ENCODE results near the gene KSR2. TPM values are rescaled to one million over a fixed set of nuclear protein-coding genes. Genes with fewer than 3 reads are reported as not detected.

The KSR2 gene
- total RNA-seq, 2 donors from 2014 or later = 1.1 to 2.0 TPM

GRCh38 chr12:117842630-117843029, 126.2 kb downstream of the KSR2 start:
- Histone ChIP-seq H3K27ac (ENCODE audit: low read depth, low read length) (no peak overlapping the region), H3K9me3 (ENCODE audit: control insufficient read depth, low read length) (peaks cover 8% of the 10 kb centered on the region), H3K36me3 (ENCODE audit: control insufficient read depth, insufficient read depth, low read length) (no peaks in the 10 kb centered on the region), H3K4me3 (ENCODE audit: low read length) (no peak overlapping the region), H3K27me3 (ENCODE audit: control insufficient read depth, insufficient read depth, low read length, poor library complexity, severe bottlenecking) (no peaks in the 10 kb centered on the region), H3K4me1 (ENCODE audit: control insufficient read depth, insufficient read depth, low read length) (no peaks in the 10 kb centered on the region), H3K9ac (ENCODE audit: extremely low read depth, low read length, poor library complexity, severe bottlenecking) (no peak overlapping the region)
- Mint-ChIP-seq H3K36me3 (ENCODE audit: low read depth) (peaks cover 2% of the 10 kb centered on the region), H3K27ac (no peak overlapping the region), H3K4me1 (peaks cover 6% of the 10 kb centered on the region), H3K4me3 (no peak overlapping the region), H3K9me3 (peaks cover 17% of the 10 kb centered on the region), H3K27me3 (ENCODE audit: insufficient read depth) (peaks cover under 1% of the 10 kb centered on the region)
- WGBS, 2 experiments (ENCODE audit: insufficient coverage in 1 of 2, insufficient read length in 1 of 2) = 66 to 72% methylated on average over 3 to 4 of the region's 4 CpGs
- TF ChIP-seq CTCF (conservative IDR thresholded peaks at IDR 0.05) = no peak
- peak; percentile 80 for DNase-seq

DNA sequence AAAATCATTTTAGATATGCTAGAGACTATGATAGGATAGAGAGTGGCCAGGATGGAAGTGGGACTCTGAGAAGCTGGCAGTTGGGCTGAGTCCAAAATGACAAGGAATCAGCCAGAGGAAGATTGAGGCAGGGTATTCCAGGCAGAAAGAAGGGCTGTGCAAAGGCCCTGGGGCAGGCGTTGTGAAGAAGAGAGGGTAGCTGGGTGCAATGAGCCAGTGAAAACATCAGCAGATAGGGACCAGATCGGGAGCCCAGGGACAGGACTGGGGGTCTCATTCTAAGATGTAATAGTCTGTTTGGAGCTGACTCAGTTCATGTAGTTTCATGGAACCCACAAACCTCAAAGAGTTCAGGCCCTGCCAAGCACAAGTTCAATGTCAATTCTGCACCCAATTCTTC, 126.6 kb downstream of the KSR2 start:
- Mint-ChIP-seq H3K27ac (no peak overlapping the region), H3K27me3 (ENCODE audit: insufficient read depth) (peaks cover 2% of the 10 kb centered on the region), H3K4me3 (no peak overlapping the region), H3K9me3 (peaks cover 17% of the 10 kb centered on the region), H3K4me1 (peaks cover 4% of the 10 kb centered on the region), H3K36me3 (ENCODE audit: low read depth) (peaks cover 2% of the 10 kb centered on the region)
- no peak for DNase-seq
- peaks cover 8% of the 10 kb centered on the region for H3K9me3 ChIP-seq (ENCODE audit: control insufficient read depth, low read length)
- H3K4me3 ChIP-seq (ENCODE audit: low read length) = no peak overlapping the region
- 87% methylated on average over 2 of the region's 2 CpGs; no CpG with 5 or more reads in 1 of the 2 experiments for WGBS, 2 experiments (ENCODE audit: insufficient coverage in 1 of 2, insufficient read length in 1 of 2)
- H3K36me3 ChIP-seq (ENCODE audit: control insufficient read depth, insufficient read depth, low read length) = no peaks in the 10 kb centered on the region
- no peaks in the 10 kb centered on the region for H3K4me1 ChIP-seq (ENCODE audit: control insufficient read depth, insufficient read depth, low read length)
- H3K9ac ChIP-seq (ENCODE audit: extremely low read depth, low read length, poor library complexity, severe bottlenecking) = no peak overlapping the region
- no peaks in the 10 kb centered on the region for H3K27me3 ChIP-seq (ENCODE audit: control insufficient read depth, insufficient read depth, low read length, poor library complexity, severe bottlenecking)
- H3K27ac ChIP-seq (ENCODE audit: low read depth, low read length) = no peak overlapping the region
- TF ChIP-seq CTCF (conservative IDR thresholded peaks at IDR 0.05) = no peak

DNA sequence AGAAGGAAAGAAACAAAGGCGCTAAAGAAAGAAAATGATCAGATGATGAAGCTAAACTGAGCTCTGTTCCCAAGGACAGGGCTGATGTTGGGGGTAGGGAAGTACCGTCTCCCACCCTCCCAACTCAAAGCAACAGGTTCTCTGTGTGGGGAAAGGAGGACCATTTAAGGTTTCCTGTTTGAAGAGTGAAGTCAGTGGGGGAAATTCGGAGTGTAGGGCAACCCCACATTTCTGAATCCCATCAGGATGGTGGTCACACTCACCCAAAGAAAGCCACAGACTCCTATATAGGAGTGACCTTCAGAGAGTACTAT, 131.1 kb downstream of the KSR2 start:
- no peak for DNase-seq
- Mint-ChIP-seq H3K9me3 (no peaks in the 10 kb centered on the region), H3K27me3 (ENCODE audit: insufficient read depth) (peaks cover 3% of the 10 kb centered on the region), H3K4me1 (peaks cover 2% of the 10 kb centered on the region), H3K4me3 (no peak overlapping the region), H3K36me3 (ENCODE audit: low read depth) (no peaks in the 10 kb centered on the region), H3K27ac (no peak overlapping the region)
- Histone ChIP-seq H3K27me3 (ENCODE audit: control insufficient read depth, insufficient read depth, low read length, poor library complexity, severe bottlenecking) (no peaks in the 10 kb centered on the region), H3K36me3 (ENCODE audit: control insufficient read depth, insufficient read depth, low read length) (no peaks in the 10 kb centered on the region), H3K4me3 (ENCODE audit: low read length) (no peak overlapping the region), H3K27ac (ENCODE audit: low read depth, low read length) (no peak overlapping the region), H3K9me3 (ENCODE audit: control insufficient read depth, low read length) (no peaks in the 10 kb centered on the region), H3K9ac (ENCODE audit: extremely low read depth, low read length, poor library complexity, severe bottlenecking) (no peak overlapping the region), H3K4me1 (ENCODE audit: control insufficient read depth, insufficient read depth, low read length) (no peaks in the 10 kb centered on the region)
- TF ChIP-seq CTCF (conservative IDR thresholded peaks at IDR 0.05) = no peak
- 69 to 74% methylated on average over 2 to 3 of the region's 3 CpGs for WGBS, 2 experiments (ENCODE audit: insufficient coverage in 1 of 2, insufficient read length in 1 of 2)

All from endodermal cell (in vitro differentiated cells).